Measurements from ENCODE around the gene PCIF1. TPM values are rescaled to one million over a fixed set of nuclear protein-coding genes. Genes with fewer than 3 reads are reported as not detected.
"Not testable (repeated sequence)": the region's sequence is repeated elsewhere in the genome, so short reads cannot be mapped to it uniquely, and the experiment has no call there.

The PCIF1 gene
- total RNA-seq, 1 donor from 2014 or later, result 29.3 TPM

- DNase-seq (ENCODE audit: low spot score), result no peak
These were observed 12.8 kb downstream of the PCIF1 start for GRCh38 chr20:45947110-45947866.

- DNase-seq (ENCODE audit: low spot score), result no peak
These were observed 13.8 kb downstream of the PCIF1 start for GRCh38 chr20:45948261-45948733.

GRCh38 chr20:45948742-45949541 is 14.5 kb downstream of the PCIF1 start:
- DNase-seq (ENCODE audit: low spot score), result no peak

GRCh38 chr20:45949542-45950329 is 15.3 kb downstream of the PCIF1 start:
- no peak for DNase-seq (ENCODE audit: low spot score)

GRCh38 chr20:45950330-45950646 is 15.8 kb downstream of the PCIF1 start:
- DNase-seq (ENCODE audit: low spot score), result no peak

- no peak for DNase-seq (ENCODE audit: low spot score)
These were observed 17.7 kb downstream of the PCIF1 start for GRCh38 chr20:45951925-45952834.

GRCh38 chr20:45952861-45953260 is 18.4 kb downstream of the PCIF1 start:
- DNase-seq (ENCODE audit: low spot score), result no peak

GRCh38 chr20:45953672-45954071 is 19.2 kb downstream of the PCIF1 start:
- no peak for DNase-seq (ENCODE audit: low spot score)

- DNase-seq (ENCODE audit: low spot score), result not testable (repeated sequence)
These were observed 21.8 kb downstream of the PCIF1 start for GRCh38 chr20:45956326-45956725.

- no peak for DNase-seq (ENCODE audit: low spot score)
These were observed 22.8 kb downstream of the PCIF1 start for GRCh38 chr20:45957021-45957941.

GRCh38 chr20:45958593-45958992 is 24.1 kb downstream of the PCIF1 start:
- DNase-seq (ENCODE audit: low spot score), result no peak

- DNase-seq (ENCODE audit: low spot score), result no peak
These were observed 24.6 kb downstream of the PCIF1 start for GRCh38 chr20:45959126-45959525.

GRCh38 chr20:45959956-45960630 is 25.6 kb downstream of the PCIF1 start:
- DNase-seq (ENCODE audit: low spot score), result no peak

- DNase-seq (ENCODE audit: low spot score), result no peak
These were observed 27.7 kb downstream of the PCIF1 start for GRCh38 chr20:45962031-45962755.

- DNase-seq (ENCODE audit: low spot score), result no peak
These were observed 28.8 kb downstream of the PCIF1 start for GRCh38 chr20:45963059-45964005.

- DNase-seq (ENCODE audit: low spot score), result no peak
These were observed 29.5 kb downstream of the PCIF1 start for GRCh38 chr20:45964006-45964400.

- no peak for DNase-seq (ENCODE audit: low spot score)
These were observed 30.9 kb downstream of the PCIF1 start for GRCh38 chr20:45965169-45966002.
